OCI-LY3 (cell line): ENCODE results near the gene CEP85L.

Experiments
- H2AFZ ChIP-seq: fragments of 200-600, 300-600 bp; shearing (Covaris generic); 2 replicates; pipeline ENCODE4 v1.6.0; 2014; ENCODE audit warnings: antibody characterized with exemption, low read depth, low read length
- H3K27ac ChIP-seq: fragments of 200-600, 300-600 bp; sonication (generic); 2 replicates; pipeline ENCODE4 v1.5.1; 2014; ENCODE audit warnings: mild to moderate bottlenecking, low read length, moderate library complexity, mixed read lengths
- H3K27me3 ChIP-seq: fragments of 200-600, 300-600 bp; sonication (generic); 2 replicates; pipeline ENCODE4 v1.6.1; 2014; ENCODE audit warnings: low read depth, low read length, mixed read lengths
- H3K36me3 ChIP-seq: fragments of 200-600, 300-600 bp; sonication (generic); replicated peaks from 2 replicates; pipeline ENCODE3; 2014; ENCODE audit warnings: low read depth, low read length, mixed read lengths
- H3K4me1 ChIP-seq: fragments of 300-600, 200-600 bp; sonication (generic); 2 replicates; pipeline ENCODE4 v1.6.1; 2014; ENCODE audit warnings: low read length, mixed read lengths
- H3K4me2 ChIP-seq: fragments of 200-600, 300-600 bp; sonication (generic); 2 replicates; pipeline ENCODE4 v1.6.1; 2014; ENCODE audit warnings: low read length, mixed read lengths
- H3K4me3 ChIP-seq: fragments of 300-600, 200-600 bp; sonication (generic); 2 replicates; pipeline ENCODE4 v1.5.1; 2014; ENCODE audit warnings: antibody characterized with exemption, mild to moderate bottlenecking, low read length, moderate library complexity
- H3K79me2 ChIP-seq: fragments of 300-600, 200-600 bp; shearing (Covaris generic); 2 replicates; pipeline ENCODE4 v1.6.1; 2014; ENCODE audit warnings: mild to moderate bottlenecking, low read length, mixed read lengths
- H3K9ac ChIP-seq: fragments of 300-600, 200-600 bp; shearing (Covaris generic); 2 replicates; pipeline ENCODE4 v1.6.0; 2014; ENCODE audit warnings: mild to moderate bottlenecking, low read length, moderate library complexity
- H3K9me3 ChIP-seq: fragments of 200-600, 300-600 bp; shearing (Covaris generic); 2 replicates; pipeline ENCODE4 v1.6.1; 2014; ENCODE audit warnings: low read length, mixed read lengths; ENCODE audit not compliant: insufficient read depth
- H4K20me1 ChIP-seq: fragments of 200-600, 300-600 bp; sonication (generic); 2 replicates; pipeline ENCODE4 v1.6.1; 2016; ENCODE audit warnings: low read length, mixed read lengths; ENCODE audit not compliant: insufficient read depth
- CTCF ChIP-seq: fragments of 200-600, 300-600 bp; sonication (generic); IDR thresholded peaks from 2 replicates; pipeline ENCODE4 v1.5.1; 2014; ENCODE audit warnings: antibody characterized with exemption, low read length, low read depth
- EZH2phosphoT487 ChIP-seq: fragments of 200-600 bp; shearing (Covaris generic); IDR thresholded peaks from 2 replicates; pipeline ENCODE4 v1.6.1; 2018; ENCODE audit warnings: antibody characterized with exemption, mixed run types, low read depth

The CEP85L gene

GRCh38 chr6:118606858-118607257 is 44.5 kb downstream of the CEP85L start:
- no peak overlapping the region for H3K4me2 ChIP-seq
- H3K36me3 ChIP-seq, result no peaks in the 10 kb centered on the region
- H3K4me1 ChIP-seq, result no peaks in the 10 kb centered on the region
- H3K27me3 ChIP-seq, result no peaks in the 10 kb centered on the region
- TF ChIP-seq EZH2phosphoT487 (no peak), CTCF (no peak)
- no peak overlapping the region for H3K4me3 ChIP-seq
- H3K27ac ChIP-seq, result no peak overlapping the region
- H4K20me1 ChIP-seq, result no peaks in the 10 kb centered on the region
- H3K9ac ChIP-seq, result no peak overlapping the region
- H3K9me3 ChIP-seq, result no peaks in the 10 kb centered on the region
- no peaks in the 10 kb centered on the region for H3K79me2 ChIP-seq
- no peak overlapping the region for H2AFZ ChIP-seq

GRCh38 chr6:118606268-118606667 is 45.1 kb downstream of the CEP85L start:
- no peaks in the 10 kb centered on the region for H3K4me1 ChIP-seq
- no peak overlapping the region for H2AFZ ChIP-seq
- no peaks in the 10 kb centered on the region for H3K9me3 ChIP-seq
- H3K79me2 ChIP-seq, result no peaks in the 10 kb centered on the region
- H3K36me3 ChIP-seq, result no peaks in the 10 kb centered on the region
- H3K4me2 ChIP-seq, result no peak overlapping the region
- no peak overlapping the region for H3K9ac ChIP-seq
- no peak overlapping the region for H3K27ac ChIP-seq
- H3K4me3 ChIP-seq, result no peak overlapping the region
- TF ChIP-seq EZH2phosphoT487 (no peak), CTCF (no peak)
- H4K20me1 ChIP-seq, result no peaks in the 10 kb centered on the region
- no peaks in the 10 kb centered on the region for H3K27me3 ChIP-seq

GRCh38 chr6:118603372-118603771 is 48.0 kb downstream of the CEP85L start:
- Histone ChIP-seq H3K4me2 (no peak overlapping the region), H4K20me1 (no peaks in the 10 kb centered on the region), H2AFZ (no peak overlapping the region), H3K9me3 (no peaks in the 10 kb centered on the region), H3K9ac (no peak overlapping the region), H3K27me3 (no peaks in the 10 kb centered on the region), H3K27ac (no peak overlapping the region), H3K79me2 (no peaks in the 10 kb centered on the region), H3K4me3 (no peak overlapping the region), H3K4me1 (no peaks in the 10 kb centered on the region), H3K36me3 (no peaks in the 10 kb centered on the region)
- TF ChIP-seq EZH2phosphoT487 (no peak), CTCF (no peak)

- no peak overlapping the region for H3K4me3 ChIP-seq
- no peaks in the 10 kb centered on the region for H3K79me2 ChIP-seq
- TF ChIP-seq CTCF (no peak), EZH2phosphoT487 (no peak)
These were observed 49.1 kb downstream of the CEP85L start for GRCh38 chr6:118602300-118602699.

More at GRCh38 chr6:118602300-118602699, 49.1 kb downstream of the CEP85L start:
- H3K9ac ChIP-seq, result no peak overlapping the region
- H3K36me3 ChIP-seq, result no peaks in the 10 kb centered on the region
- H3K4me1 ChIP-seq, result no peaks in the 10 kb centered on the region
- H3K27ac ChIP-seq, result no peak overlapping the region
- no peak overlapping the region for H2AFZ ChIP-seq
- no peak overlapping the region for H3K4me2 ChIP-seq
- H3K27me3 ChIP-seq, result no peaks in the 10 kb centered on the region
- H3K9me3 ChIP-seq, result no peaks in the 10 kb centered on the region
- no peaks in the 10 kb centered on the region for H4K20me1 ChIP-seq
